GM19463 (cell line): ENCODE results near the gene DAZAP1.
"Not testable (repeated sequence)": the region's sequence is repeated elsewhere in the genome, so short reads cannot be mapped to it uniquely, and the experiment has no call there.

Experiments used
- ATAC-seq: cut with Tn5 transposase; IDR thresholded peaks from one replicate; pipeline ENCODE4 v1.9.1; 2021; ENCODE audit warnings: mild to moderate bottlenecking, moderate library complexity; ENCODE audit not compliant: unreplicated experiment

The DAZAP1 gene

DNA sequence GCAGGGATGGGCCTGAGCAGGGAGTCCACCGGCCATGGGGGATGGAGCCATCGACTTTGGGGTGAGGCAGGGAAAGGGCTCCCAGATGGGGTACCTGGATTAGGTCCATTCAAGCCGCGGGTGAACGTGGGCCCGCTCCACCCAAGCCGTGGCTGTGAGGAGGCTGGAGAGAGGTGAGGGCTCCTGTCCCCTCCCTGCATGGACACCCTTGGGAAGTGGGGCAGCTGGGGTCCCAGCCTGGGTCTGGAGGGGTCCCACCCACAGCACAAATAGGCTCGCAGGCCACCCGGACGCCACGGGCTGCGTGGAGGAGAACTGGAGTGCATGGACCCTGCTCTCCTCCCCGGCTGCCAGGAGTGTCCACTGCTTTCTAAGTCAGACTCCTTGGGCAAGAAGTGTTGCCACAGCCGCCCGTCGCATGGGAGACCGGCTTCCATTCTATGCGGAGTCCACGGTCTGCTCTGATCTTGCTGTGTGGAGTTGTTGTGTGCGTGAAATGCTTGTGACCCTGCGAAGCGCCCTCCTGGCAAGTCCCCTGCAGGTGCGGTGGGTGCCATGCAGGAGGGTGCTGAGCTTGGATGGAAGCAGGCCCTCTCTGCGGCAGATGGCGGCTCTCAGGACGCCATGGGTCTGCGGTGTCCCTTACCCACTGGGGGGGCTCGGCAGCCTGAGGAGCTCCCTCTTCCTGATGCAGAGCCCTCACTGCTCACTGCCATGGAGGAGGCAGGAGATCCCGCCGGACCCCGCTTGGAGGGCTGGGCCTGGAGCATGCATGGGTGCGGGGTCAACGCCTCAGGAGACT is 2.0 kb downstream of the DAZAP1 start:
- no peak for ATAC-seq

DNA sequence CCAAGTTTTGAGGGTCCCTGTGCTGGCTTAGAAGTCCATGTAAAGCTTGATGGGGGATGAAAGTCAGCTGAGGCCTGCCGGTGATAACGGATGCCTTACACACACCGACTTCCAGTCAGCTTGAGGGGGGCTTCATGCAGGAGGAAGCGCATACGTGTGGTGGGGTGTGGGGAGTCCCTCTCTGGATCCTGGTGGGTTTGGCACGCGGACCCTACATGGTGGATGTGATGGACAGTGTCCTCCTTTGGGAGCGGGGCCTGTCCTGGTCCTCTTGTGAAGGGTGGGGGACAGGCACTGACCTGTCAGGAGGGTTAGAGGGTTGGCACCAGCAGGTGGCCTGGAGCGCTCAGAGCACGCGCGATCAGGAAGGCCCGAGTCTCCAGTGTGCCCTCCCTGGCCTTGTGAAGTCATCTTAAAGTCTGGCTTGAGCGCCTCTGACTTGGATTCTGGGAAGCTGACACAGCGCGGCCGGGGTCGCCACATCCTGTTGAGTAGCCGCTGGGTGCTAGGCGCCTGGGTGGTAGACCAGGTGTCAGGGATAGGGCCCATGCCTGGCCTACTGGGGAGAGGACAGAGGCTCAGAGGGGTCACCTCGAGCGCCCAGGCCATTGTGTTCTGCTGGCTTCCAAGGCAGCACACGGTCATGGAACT is 2.9 kb downstream of the DAZAP1 start:
- no peak for ATAC-seq

DNA sequence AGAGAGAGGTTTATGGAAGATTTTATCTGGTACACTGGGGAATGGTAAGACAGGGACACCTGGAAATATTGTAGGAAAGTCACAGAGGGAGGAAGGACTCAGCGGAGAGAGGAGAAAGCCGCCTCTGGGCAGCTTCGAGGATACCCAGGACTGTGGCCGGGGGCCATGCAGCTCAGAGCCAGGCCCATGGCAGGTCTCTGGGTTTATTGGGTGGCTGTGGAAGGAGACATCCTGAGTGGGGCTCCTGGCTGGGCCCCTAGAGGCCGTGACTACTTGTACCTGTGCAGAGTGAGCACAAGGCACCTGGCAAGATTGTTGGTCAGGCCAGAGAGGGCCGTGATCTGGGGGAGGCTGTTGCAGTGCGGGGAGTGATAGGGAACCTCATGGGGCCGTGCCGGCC is 3.4 kb downstream of the DAZAP1 start:
- no peak for ATAC-seq

DNA sequence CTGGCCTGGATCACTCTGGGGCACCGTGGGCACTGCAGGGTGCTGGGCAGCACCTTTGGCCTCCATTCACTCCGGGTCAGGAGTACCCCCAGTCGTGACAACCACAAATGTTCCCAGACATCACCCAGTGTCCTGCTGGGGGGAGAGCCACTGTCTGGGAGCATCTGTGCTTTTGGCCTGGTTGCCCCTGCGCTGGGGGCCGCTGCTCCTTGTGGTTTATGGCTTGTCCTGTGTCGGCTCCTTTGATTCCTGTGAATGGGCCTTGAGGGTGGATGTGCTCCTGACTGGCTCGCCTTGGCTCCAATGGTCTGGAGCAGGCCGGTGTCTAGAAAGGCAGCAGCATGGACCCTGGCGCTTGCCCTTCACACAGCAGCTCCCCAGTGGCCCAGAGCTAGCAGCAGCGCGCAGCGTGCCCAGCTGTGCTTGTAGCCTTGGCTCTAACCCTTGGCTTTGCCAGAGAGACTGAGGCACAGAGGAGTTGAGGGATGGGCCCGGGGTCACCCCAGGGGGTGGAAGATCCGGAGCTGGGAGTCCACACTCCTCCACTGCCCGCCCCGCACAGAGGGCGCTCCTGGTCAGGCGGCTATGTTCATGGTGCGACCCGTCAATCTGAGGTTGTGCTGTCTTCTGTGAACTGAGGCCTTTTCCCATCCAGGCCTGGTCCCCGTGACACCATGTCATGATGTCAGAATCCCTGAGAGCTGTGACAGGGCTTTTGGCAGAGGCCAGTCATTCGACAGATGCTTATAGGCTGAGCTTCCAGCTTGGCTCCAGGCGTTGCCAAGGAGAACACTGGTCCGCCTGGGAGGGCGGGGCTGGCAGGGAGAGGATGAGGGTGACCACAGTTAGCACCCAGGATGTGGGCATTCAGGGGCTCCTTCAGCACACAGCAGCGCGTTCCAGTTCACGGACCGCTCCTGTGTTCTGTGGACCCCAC is 4.1 kb downstream of the DAZAP1 start:
- no peak for ATAC-seq

DNA sequence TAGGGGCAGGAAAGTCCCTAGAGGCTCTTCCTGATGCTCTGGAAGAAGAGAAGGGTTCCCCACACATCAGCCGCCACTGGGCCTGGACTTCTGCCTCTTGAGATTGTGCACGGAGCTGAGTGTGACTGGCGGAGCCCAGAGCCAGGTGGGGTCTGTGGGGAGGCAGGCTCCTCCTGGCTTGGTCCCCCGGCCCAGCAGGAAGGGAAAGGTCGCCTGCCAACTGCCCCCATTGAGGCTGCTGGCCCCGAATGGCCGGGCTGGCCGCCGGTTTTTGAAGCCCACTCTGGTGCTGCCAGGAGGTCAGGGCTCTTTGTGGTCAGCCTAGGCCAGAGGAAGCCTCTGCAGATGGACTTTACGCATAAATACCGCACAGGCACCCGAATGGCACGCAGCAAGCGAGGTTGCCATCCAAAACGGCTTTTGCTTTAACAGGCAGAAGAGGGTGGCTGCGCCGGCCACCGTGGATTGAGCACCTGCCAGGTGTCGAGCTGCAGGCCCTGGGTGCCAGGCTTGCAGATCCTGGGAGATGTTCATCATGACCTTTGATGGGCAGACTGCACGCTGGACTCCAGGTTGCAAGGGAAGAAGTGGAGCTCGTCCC is 5.0 kb downstream of the DAZAP1 start:
- no peak for ATAC-seq

DNA sequence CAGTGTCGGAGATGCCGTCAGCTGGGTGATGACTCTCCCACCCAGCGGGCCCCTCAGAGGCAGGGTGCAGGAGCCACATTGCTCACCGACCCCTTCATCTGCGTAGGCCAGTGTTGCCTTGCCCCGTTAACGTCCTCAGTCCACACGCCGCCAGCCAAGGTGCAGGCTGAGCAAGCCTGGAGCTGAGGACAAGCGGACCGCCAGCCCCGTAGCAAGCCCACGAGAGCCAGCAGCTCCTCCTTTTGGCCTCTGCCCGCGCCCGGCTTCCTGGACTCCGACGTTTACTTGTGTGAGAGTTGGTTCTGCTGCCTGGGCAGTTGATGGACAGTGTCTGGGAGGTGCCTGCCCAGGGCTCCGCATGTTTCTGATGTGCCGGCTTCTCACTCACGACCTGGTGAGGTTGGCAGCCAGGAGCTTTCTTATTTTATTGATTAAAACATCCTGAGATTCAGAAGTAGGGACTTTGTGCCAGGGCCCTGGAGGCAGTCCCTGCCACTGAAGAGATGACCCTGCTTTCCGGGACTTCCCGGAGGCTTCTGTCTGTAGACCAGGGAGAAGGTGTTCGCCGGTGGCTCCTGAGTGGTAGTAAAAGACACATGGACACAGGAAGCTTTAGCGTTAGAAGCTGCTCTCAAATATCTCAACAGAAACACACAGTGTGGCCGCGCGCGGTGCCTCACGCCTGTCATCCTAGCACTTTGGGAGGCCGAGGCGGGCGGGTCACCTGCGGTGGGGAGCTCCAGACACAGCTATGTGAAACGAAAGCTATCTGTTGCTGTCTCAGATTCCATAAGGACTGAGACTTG is 5.8 kb downstream of the DAZAP1 start:
- no peak for ATAC-seq

DNA sequence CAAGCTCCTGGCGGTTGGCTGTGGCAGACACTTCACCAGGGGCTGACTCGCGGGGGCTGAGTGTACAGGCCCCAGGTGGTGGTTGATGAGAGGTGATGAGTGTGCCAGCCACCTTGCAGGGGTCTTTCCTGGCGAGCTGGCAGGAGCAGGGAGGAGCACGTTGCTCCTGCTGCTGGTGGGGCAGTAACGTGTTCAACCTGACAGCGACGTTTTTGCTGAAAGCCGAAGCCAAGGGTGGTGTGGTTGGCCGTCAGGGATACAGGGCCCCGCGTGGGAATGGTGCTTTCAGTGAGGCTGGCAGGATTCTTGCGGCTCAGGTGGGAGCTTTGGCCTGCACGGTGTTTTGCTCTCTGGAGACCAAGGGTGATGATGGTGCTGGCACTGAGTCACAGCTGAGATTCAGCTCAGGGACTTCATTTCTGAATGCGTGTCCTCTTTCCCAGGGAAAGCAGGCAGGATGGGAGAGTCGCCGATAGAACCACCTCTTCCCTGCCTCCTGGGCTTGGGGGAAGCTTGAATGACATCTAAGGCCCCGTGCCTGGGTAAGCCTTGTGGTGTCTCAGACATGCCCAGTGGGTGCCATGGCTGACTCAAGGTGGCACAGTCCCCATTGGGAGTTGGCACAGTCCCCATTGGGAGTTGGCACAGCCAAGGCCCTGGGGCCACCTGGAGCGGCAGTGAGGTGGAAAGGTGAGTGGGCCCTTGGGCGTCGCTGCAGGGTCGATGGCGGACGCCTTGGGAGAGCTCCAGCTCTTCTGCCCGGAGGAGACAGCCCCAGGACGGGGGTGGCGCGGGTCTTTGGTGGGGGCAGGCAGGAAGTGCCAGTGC is 8.8 kb downstream of the DAZAP1 start:
- ATAC-seq = no peak

DNA sequence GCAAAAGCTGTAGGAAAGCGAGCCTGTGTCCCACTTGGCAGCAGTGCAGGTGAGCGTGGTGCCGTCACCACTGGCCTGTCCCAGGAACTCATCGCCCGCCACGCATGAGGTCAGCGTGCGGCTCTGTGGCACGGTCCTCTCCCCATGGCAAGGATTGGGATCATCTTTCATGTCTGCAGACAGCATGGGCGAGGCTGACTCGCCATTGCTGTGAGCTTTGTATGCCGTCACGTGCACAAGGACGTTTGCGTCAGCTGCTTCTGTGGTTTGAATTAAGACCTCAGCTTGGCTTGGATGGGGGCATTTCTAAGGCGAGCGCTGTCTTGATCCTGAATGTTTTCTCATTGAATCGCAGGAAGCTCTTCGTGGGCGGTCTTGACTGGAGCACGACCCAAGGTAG is 9.8 kb downstream of the DAZAP1 start:
- ATAC-seq = no peak

DNA sequence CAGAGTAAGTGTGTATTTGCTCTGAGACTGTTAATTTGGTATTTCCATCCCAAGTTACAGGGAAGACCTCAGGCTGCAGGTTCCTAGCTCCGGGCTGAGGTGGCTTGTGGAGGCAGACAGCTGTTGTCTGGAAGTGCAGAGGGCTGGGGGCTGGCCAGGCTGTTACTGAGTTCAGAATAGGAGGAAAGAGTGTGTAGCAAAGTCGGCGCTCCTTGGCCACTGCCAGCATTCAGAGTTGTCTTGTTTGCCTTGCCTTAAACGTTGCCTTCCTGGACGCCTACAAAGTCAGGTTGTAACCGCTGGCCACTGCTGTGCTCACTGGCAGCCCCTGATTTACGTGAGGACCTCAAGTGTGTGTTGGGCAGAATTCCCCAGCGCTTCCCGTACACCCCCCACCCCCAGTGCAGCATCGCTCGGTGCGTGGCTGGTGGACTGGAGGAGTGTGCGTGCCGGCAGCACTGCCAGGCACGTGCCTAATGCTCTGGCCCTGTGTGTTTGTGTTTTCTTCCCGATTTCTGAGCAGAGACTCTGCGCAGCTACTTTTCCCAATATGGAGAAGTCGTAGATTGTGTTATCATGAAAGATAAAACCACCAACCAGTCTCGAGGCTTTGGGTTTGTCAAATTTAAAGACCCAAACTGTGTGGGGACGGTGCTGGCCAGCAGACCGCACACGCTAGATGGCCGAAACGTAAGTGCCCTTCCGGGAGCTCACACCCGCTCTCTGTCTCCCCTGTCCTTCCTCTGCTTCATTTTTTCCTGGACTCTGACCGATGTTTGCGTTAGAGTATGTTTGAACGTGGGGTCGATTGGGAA is 10.5 kb downstream of the DAZAP1 start:
- ATAC-seq = no peak

DNA sequence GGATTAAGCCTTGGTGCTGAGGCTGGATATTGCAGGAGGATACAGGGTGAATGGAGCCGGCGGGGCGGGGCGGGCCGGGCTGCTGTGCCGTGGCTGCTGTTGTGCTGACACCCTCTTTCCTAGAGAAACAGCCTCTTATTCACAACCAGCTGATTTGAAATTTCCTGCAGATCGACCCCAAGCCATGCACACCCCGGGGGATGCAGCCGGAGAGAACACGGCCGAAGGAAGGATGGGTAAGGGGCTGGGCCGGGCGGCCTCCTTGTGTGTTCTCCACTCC is 11.1 kb downstream of the DAZAP1 start:
- ATAC-seq = no peak

DNA sequence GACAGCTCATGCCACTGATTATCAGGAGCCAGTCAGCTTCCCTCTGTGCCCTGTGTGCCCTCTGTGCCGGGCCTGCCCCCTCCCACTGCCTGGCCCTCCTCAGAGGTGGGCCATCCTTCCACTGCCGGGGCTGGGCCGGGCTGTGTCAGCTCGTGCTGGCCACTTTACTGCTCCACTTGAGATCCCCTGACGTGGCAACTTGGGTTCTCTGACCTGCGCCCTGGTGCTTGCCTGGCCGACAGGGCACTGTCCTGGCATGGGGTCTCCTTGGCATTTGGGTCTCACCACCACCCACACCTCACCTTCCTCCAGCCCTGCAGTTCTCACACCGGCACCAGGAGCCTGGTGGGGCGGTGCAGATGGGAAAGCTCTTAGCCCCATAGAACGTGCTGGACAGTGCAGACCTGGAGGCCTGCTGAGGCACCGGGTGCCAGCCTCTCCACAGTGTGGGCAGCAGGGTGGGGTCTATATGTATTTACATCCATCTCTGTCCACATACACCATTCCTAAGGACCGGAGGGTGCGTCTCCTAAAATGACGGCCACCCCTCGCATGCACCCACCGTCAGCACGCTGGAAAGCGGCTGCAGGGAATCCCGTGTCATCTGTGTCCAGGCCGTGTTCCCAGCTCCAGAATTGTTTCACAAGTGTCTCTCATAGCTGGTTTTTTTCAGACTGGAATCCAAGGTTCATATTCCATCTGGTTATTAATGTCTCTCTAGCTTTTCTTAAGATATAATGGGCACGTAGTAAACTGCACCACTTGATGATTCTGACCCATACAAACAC is 11.8 kb downstream of the DAZAP1 start:
- ATAC-seq = no peak

DNA sequence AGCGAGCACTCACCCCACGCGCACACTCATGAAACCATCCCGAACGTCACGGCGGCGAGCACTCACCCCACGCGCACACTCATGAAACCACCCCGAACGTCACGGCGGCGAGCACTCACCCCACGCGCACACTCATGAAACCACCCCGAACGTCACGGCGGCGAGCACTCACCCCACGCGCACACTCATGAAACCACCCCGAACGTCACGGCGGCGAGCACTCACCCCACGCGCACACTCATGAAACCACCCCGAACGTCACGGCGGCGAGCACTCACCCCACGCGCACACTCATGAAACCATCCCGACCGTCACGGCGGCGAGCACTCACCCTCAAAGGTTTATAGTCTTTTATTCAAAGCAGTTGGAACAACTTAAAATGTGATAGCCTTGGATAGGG is 12.7 kb downstream of the DAZAP1 start:
- ATAC-seq = not testable (repeated sequence)

DNA sequence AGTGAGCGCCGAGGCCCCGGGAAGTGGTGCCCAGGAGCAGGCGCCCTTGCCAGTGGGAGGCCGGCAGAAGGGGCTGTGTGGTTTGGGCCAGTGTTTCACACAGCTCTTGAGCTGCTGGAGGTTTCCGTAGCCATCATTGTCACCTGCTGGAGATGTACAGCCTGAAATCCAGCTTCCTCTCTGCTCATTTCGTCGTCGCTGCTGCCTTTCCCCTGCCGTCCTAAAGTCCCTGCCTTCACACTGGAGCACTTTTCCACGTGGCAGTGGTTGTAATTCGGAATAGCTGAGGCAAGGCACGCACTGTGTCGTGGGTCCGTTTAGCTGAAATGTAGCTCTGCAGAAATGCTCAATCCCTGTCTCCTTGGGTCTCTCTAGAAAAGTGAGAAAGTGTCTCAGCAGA is 13.2 kb downstream of the DAZAP1 start:
- ATAC-seq = no peak

DNA sequence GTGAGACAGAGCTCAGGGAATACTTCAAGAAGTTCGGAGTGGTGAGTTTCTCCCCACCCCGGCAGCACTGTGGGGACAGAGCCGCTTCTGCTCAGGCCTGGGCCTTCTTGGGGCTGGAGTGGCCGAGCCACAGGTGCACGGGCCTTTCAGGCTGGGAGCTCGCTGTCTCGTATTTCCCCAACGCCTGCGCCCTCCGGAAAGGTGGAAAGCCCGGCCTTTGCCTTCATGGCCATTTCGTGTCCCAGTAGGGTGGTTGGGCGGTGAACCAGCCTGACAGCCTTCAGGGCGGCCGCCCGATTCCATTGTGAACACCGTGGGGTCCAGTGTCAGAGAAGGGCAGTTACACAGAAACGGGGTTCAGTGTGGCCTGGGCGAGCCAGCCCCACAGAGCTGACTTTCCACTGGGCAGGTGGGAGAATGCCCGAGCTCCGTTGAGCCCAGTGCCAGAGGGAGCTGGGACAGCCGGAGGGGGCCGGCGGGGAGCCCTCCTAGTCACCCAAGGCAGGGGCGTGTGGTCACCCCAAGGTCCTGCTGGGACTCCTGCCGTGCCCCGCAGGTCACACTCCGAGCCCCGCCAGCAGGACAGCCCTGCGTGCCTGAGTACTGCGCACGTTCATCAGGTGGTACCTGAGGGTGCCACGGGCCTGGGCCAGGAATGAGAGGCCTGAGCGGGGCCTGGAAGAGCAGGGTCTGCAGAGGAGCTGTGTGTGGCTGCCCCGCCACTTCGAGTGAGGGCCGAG is 14.0 kb downstream of the DAZAP1 start:
- ATAC-seq = no peak

DNA sequence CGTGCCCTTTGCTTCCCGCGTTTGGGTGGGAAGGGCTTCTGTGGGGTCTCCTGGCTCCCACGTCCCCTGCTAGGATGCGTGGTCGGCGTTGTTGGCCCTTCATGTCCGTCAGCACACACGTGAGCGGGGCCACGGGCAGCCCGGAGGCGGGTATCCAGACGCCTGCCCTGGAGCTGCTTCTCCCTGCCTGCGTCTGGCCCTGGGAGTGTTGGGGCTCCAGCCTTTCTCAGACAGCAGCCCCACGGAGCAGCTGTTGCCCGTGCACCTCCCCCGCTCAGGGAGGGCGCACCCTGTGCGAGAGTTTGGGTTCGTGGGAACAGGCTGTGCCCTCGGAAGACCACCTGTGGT is 14.5 kb downstream of the DAZAP1 start:
- no peak for ATAC-seq

DNA sequence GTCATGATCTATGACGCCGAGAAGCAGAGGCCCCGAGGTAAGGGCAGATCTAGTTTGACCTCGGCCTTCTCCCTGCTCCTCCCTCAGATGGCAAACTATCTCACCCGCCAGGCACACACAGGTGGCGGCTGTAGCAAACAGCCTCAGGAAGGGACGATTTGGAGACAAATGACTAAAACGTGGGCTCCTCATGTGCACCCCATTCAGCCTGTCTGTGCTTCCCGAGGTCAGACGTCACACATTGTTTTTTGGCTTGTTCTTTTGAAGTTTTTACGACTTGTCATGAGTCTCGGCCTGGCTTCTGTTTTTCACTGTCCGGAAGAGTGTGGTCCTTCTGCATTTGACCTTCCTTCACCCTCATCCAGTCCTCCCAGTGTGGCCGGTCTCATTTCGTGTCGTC is 15.0 kb downstream of the DAZAP1 start:
- ATAC-seq = no peak

DNA sequence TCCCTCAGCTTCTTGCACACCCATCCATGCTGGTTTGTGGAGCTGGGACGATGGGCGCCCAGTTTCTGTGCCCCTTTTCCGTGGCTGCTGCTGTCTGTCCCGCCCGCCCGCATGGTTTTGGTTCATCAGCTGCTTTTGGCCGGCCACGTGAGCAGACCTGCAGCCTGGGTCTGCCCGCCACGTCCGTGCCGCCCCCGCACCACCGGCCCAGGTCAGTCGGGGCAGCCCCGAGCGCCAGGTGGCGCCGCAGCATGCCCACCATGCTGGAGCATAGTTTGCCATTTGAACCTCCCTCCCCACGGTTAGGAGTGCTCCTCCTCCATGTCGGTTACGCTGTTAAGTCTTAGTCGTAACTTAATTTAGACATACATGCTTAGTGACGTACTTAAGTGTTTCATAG is 15.6 kb downstream of the DAZAP1 start:
- ATAC-seq = no peak
